ENCODE results near the gene EVC2. TPM values are rescaled to one million over a fixed set of nuclear protein-coding genes. Genes with fewer than 3 reads are reported as not detected.
"Not testable (repeated sequence)": the region's sequence is repeated elsewhere in the genome, so short reads cannot be mapped to it uniquely, and the experiment has no call there.

Gene EVC2
- total RNA-seq, 1 experiment from 2014 or later, result 6.0 TPM

DNA sequence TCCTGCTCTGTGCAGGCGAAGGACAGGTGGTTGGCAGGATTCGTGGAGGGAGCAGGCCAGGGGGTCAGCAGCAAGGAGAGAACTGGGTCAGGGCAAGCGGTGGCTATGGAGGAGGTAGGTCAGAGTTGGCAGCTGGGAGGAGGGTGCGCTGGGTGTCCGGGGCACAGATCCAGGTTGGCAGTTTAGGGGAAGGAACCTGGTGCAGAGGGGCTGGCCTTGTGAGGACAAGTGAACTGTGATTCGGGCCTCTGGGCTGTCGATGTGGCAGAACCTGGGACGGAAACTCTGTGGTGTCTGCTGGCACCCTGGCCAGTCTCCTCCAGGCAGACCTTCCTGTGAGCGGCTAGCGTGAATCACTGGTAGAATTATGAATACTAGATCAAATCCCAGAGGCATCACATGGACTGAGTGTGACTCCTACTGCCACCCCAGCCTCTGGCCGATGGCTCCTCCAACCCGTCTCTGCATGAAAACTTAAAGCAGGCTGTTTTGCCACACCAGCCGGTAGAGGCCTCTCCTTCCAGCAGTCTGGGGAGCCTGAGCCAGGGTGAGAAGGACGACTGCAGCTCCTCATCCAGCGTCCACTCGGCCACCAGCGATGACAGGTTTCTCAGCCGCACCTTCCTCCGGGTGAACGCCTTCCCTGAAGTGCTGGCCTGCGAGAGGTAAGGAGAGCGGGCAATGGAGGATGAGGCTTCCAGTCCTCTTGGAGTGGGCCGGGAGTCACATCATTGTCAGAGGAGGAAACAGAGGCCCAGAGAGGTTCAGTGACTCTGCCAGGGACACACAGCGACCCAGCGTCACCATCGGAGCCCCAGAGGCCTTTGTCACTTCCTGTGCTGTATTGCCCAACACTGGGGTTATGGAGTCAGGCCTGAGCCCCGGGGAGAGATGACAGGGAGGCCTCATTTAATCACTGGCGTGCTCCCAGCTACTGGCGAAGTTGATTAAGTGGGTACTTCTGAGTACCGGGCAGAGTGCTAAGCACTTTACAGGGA, 22.9 kb upstream of the EVC2 start:
- TF ChIP-seq EZH2 (IDR thresholded peaks at IDR 0.05; ENCODE audit: borderline replicate concordance, low read depth, low read length, poor library complexity, severe bottlenecking), result no peak
- TF ChIP-seq, protein P1, sequence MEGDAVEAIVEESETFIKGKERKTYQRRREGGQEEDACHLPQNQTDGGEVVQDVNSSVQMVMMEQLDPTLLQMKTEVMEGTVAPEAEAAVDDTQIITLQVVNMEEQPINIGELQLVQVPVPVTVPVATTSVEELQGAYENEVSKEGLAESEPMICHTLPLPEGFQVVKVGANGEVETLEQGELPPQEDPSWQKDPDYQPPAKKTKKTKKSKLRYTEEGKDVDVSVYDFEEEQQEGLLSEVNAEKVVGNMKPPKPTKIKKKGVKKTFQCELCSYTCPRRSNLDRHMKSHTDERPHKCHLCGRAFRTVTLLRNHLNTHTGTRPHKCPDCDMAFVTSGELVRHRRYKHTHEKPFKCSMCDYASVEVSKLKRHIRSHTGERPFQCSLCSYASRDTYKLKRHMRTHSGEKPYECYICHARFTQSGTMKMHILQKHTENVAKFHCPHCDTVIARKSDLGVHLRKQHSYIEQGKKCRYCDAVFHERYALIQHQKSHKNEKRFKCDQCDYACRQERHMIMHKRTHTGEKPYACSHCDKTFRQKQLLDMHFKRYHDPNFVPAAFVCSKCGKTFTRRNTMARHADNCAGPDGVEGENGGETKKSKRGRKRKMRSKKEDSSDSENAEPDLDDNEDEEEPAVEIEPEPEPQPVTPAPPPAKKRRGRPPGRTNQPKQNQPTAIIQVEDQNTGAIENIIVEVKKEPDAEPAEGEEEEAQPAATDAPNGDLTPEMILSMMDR (conservative IDR thresholded peaks at IDR 0.05; ENCODE audit: low read depth, low read length), result no peak
- DNase-seq (ENCODE audit: low spot score), result peak; percentile 37
- no TSS peak for BruUV-seq (replicated peaks)
- ChIA-PET POLR2A (ENCODE audit: low non-redundant PET) (no interaction called here), CTCF (no interaction called here)
- Histone ChIP-seq H3K27me3 (replicated peaks; ENCODE audit: insufficient read depth, low read depth, low read length, poor library complexity) (no peaks in the 10 kb centered on the region), H3K4me1 (ENCODE audit: insufficient read depth, low read length, poor library complexity, severe bottlenecking) (no peaks in the 10 kb centered on the region), H3K36me3 (ENCODE audit: insufficient read depth, low read length, poor library complexity, severe bottlenecking) (peaks cover 20% of the 10 kb centered on the region), H3K9me3 (ENCODE audit: low read depth, low read length, poor library complexity, severe bottlenecking) (no peaks in the 10 kb centered on the region), H3K4me3 (ENCODE audit: low read depth, low read length, poor library complexity, severe bottlenecking) (no peak overlapping the region), H3K27ac (ENCODE audit: low read depth, low read length, poor library complexity, severe bottlenecking) (no peak overlapping the region)
- intact Hi-C loops (cut with micrococcal nuclease; ENCODE audit: unreplicated experiment), result no loop called here

DNA sequence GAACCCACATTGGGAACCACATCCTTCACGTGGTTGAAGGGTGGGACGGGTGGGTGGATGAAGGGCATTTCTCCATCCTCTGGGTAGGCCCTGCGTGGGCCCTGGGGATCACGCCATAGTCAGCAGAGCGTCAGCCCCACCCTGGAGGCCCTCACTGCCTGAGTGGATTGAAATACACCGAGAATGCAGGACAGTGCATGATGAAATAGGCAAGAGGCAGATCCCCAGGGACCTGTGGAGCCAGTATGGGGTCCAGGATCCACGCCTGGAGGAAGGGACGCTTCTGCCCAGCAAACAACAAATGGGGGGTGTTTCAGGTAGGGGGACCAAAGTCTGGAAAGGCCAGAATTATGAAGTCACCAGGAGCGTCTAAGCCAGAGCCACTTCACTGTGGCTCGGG, 22.1 kb upstream of the EVC2 start:
- no peak overlapping the region for H3K4me3 ChIP-seq (ENCODE audit: low read depth, low read length, poor library complexity, severe bottlenecking)

DNA sequence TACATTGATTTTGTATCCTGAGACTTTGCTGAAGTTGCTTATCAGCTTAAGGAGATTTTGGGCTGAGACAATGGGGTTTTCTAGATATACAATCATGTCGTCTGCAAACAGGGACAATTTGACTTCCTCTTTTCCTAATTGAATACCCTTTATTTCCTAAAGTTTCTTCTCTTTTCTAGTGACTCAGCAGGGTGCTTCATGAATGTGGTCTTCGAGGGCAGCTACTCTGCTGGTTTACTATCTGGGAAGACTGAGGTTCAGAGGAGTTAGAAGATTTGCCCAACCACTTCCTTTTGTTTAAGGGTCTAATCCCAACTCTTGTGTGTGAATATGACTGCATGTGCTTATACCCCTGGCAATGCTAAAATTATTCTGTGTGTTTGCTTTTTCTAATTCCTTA, 20.1 kb upstream of the EVC2 start:
- BruUV-seq (replicated peaks); H3K27me3 ChIP-seq (replicated peaks; ENCODE audit: insufficient read depth, low read depth, low read length, poor library complexity); H3K4me3 ChIP-seq (ENCODE audit: low read depth, low read length, poor library complexity, severe bottlenecking); POLR2A ChIA-PET (ENCODE audit: low non-redundant PET); H3K27ac ChIP-seq (ENCODE audit: low read depth, low read length, poor library complexity, severe bottlenecking); intact Hi-C loops (cut with micrococcal nuclease; ENCODE audit: unreplicated experiment); H3K9me3 ChIP-seq (ENCODE audit: low read depth, low read length, poor library complexity, severe bottlenecking); CTCF ChIA-PET; DNase-seq (ENCODE audit: low spot score); H3K4me1 ChIP-seq (ENCODE audit: insufficient read depth, low read length, poor library complexity, severe bottlenecking): not testable (repeated sequence)
- H3K36me3 ChIP-seq (ENCODE audit: insufficient read depth, low read length, poor library complexity, severe bottlenecking), result peaks cover 13% of the 10 kb centered on the region

More for the DNA sequence above, 22.1 kb upstream of the EVC2 start:
- no peak for DNase-seq (ENCODE audit: low spot score)
- ChIA-PET POLR2A (ENCODE audit: low non-redundant PET) (no interaction called here), CTCF (no interaction called here)
- no TSS peak for BruUV-seq (replicated peaks)
- H3K27me3 ChIP-seq (replicated peaks; ENCODE audit: insufficient read depth, low read depth, low read length, poor library complexity), result no peaks in the 10 kb centered on the region
- H3K9me3 ChIP-seq (ENCODE audit: low read depth, low read length, poor library complexity, severe bottlenecking), result no peaks in the 10 kb centered on the region
- H3K27ac ChIP-seq (ENCODE audit: low read depth, low read length, poor library complexity, severe bottlenecking), result no peak overlapping the region
- TF ChIP-seq, protein P1 (conservative IDR thresholded peaks at IDR 0.05; ENCODE audit: low read depth, low read length), result no peak
- TF ChIP-seq EZH2 (IDR thresholded peaks at IDR 0.05; ENCODE audit: borderline replicate concordance, low read depth, low read length, poor library complexity, severe bottlenecking), result no peak
- no peaks in the 10 kb centered on the region for H3K4me1 ChIP-seq (ENCODE audit: insufficient read depth, low read length, poor library complexity, severe bottlenecking)
- intact Hi-C loops (cut with micrococcal nuclease; ENCODE audit: unreplicated experiment), result no loop called here
- H3K36me3 ChIP-seq (ENCODE audit: insufficient read depth, low read length, poor library complexity, severe bottlenecking), result peaks cover 20% of the 10 kb centered on the region
